Ovary (tissue), 3 donors: Measurements from ENCODE around the gene CDH18.

Experiments used
- CTCF ChIP-seq, 3 donors: fragments of 450-650 bp in 2 of 3; fragments of 200-600 bp in 1 of 3; IDR thresholded peaks; one replicate each; pipeline versions ENCODE4 v1.5.1 to v1.8.0; 2016 to 2022; ENCODE audit warnings: antibody characterized with exemption in 3 of 3, mild to moderate bottlenecking in 1 of 3
- EP300 ChIP-seq: sonication (generic); formaldehyde crosslinking; IDR thresholded peaks from one replicate; pipeline ENCODE4 v1.6.1; 2017; ENCODE audit warnings: antibody characterized with exemption
- POLR2A ChIP-seq: fragments of 450-650 bp; IDR thresholded peaks from one replicate; pipeline ENCODE4 v1.6.1; 2017; ENCODE audit warnings: antibody characterized with exemption, mild to moderate bottlenecking, moderate library complexity
- donor health status: DM: no; HTN: no; CAD: no.

GRCh38 chr5:19565466-19565865, 422.5 kb downstream of the CDH18 start:
- no peak for TF ChIP-seq CTCF (IDR thresholded peaks at IDR 0.05)
- TF ChIP-seq POLR2A: no peak
- TF ChIP-seq EP300: no peak
